ENCODE measurements around the gene PCYT1B. TPM values are rescaled to one million over a fixed set of nuclear protein-coding genes. Genes with fewer than 3 reads are reported as not detected.
A peak's percentile ranks its signal among the peaks of the same experiment; 100 is the strongest.
"Not testable (repeated sequence)": the region's sequence is repeated elsewhere in the genome, so short reads cannot be mapped to it uniquely, and the experiment has no call there.

Gene PCYT1B
- total RNA-seq, 1 donor from 2014 or later = 2.0 TPM

- TF ChIP-seq CTCF (IDR thresholded peaks at IDR 0.05; ENCODE audit: insufficient read depth, low read length, poor library complexity, severe bottlenecking) = no peak
- H3K4me3 ChIP-seq (ENCODE audit: low read depth, low read length) = no peak overlapping the region
- no peak for DNase-seq (ENCODE audit: low read depth)
- H3K27me3 ChIP-seq (ENCODE audit: control insufficient read depth, insufficient read depth, low read length) = no peaks in the 10 kb centered on the region
- H3K36me3 ChIP-seq (ENCODE audit: control insufficient read depth, insufficient read depth, low read length) = no peaks in the 10 kb centered on the region
These were observed 4.0 kb downstream of the PCYT1B start for GRCh38 chrX:24643116-24643515.

GRCh38 chrX:24629701-24630100 is 17.4 kb downstream of the PCYT1B start:
- no peaks in the 10 kb centered on the region for H3K36me3 ChIP-seq (ENCODE audit: control insufficient read depth, insufficient read depth, low read length)
- TF ChIP-seq CTCF (IDR thresholded peaks at IDR 0.05; ENCODE audit: insufficient read depth, low read length, poor library complexity, severe bottlenecking) = no peak
- no peaks in the 10 kb centered on the region for H3K27me3 ChIP-seq (ENCODE audit: control insufficient read depth, insufficient read depth, low read length)
- no peak for DNase-seq (ENCODE audit: low read depth)
- H3K4me3 ChIP-seq (ENCODE audit: low read depth, low read length) = no peak overlapping the region

GRCh38 chrX:24619647-24620046 is 27.5 kb downstream of the PCYT1B start:
- Histone ChIP-seq H3K36me3 (ENCODE audit: control insufficient read depth, insufficient read depth, low read length) (no peaks in the 10 kb centered on the region), H3K27me3 (ENCODE audit: control insufficient read depth, insufficient read depth, low read length) (no peaks in the 10 kb centered on the region), H3K4me3 (ENCODE audit: low read depth, low read length) (no peak overlapping the region)
- peak; percentile 1 for DNase-seq (ENCODE audit: low read depth)
- TF ChIP-seq CTCF (IDR thresholded peaks at IDR 0.05; ENCODE audit: insufficient read depth, low read length, poor library complexity, severe bottlenecking) = no peak

GRCh38 chrX:24610516-24610915 is 36.6 kb downstream of the PCYT1B start:
- no peak for TF ChIP-seq CTCF (IDR thresholded peaks at IDR 0.05; ENCODE audit: insufficient read depth, low read length, poor library complexity, severe bottlenecking)
- H3K36me3 ChIP-seq (ENCODE audit: control insufficient read depth, insufficient read depth, low read length) = no peaks in the 10 kb centered on the region
- no peak overlapping the region for H3K4me3 ChIP-seq (ENCODE audit: low read depth, low read length)
- H3K27me3 ChIP-seq (ENCODE audit: control insufficient read depth, insufficient read depth, low read length) = no peaks in the 10 kb centered on the region
- no peak for DNase-seq (ENCODE audit: low read depth)

GRCh38 chrX:24607616-24608015 is 39.5 kb downstream of the PCYT1B start:
- H3K36me3 ChIP-seq (ENCODE audit: control insufficient read depth, insufficient read depth, low read length) = no peaks in the 10 kb centered on the region
- H3K4me3 ChIP-seq (ENCODE audit: low read depth, low read length) = no peak overlapping the region
- H3K27me3 ChIP-seq (ENCODE audit: control insufficient read depth, insufficient read depth, low read length) = no peaks in the 10 kb centered on the region
- DNase-seq (ENCODE audit: low read depth) = no peak
- no peak for TF ChIP-seq CTCF (IDR thresholded peaks at IDR 0.05; ENCODE audit: insufficient read depth, low read length, poor library complexity, severe bottlenecking)

GRCh38 chrX:24605941-24606340 is 41.2 kb downstream of the PCYT1B start:
- H3K36me3 ChIP-seq (ENCODE audit: control insufficient read depth, insufficient read depth, low read length); DNase-seq (ENCODE audit: low read depth); H3K27me3 ChIP-seq (ENCODE audit: control insufficient read depth, insufficient read depth, low read length); H3K4me3 ChIP-seq (ENCODE audit: low read depth, low read length): not testable (repeated sequence)
